Keratinocyte (primary cell): Measurements from ENCODE around the gene WDR87.

ENCODE experiments used
- CTCF ChIP-seq, 3 experiments: IDR thresholded peaks in 1 of 3; conservative IDR thresholded peaks in 1 of 3; optimal IDR thresholded peaks in 1 of 3; 2 replicates in 2 of 3; 3 replicates in 1 of 3; pipeline versions ENCODE3 to v1.5.1; 2011; ENCODE audit warnings: low read length in 3 of 3, mild to moderate bottlenecking in 3 of 3, moderate library complexity in 2 of 3, control low read depth in 1 of 3, inconsistent platforms in 1 of 3; ENCODE audit not compliant: insufficient read depth in 2 of 3; ENCODE audit errors: extremely low read depth in 1 of 3
- EZH2 ChIP-seq: IDR thresholded peaks from one replicate; pipeline ENCODE4 v1.6.1; 2012; ENCODE audit warnings: inconsistent platforms, mild to moderate bottlenecking, low read length, moderate library complexity

DNA sequence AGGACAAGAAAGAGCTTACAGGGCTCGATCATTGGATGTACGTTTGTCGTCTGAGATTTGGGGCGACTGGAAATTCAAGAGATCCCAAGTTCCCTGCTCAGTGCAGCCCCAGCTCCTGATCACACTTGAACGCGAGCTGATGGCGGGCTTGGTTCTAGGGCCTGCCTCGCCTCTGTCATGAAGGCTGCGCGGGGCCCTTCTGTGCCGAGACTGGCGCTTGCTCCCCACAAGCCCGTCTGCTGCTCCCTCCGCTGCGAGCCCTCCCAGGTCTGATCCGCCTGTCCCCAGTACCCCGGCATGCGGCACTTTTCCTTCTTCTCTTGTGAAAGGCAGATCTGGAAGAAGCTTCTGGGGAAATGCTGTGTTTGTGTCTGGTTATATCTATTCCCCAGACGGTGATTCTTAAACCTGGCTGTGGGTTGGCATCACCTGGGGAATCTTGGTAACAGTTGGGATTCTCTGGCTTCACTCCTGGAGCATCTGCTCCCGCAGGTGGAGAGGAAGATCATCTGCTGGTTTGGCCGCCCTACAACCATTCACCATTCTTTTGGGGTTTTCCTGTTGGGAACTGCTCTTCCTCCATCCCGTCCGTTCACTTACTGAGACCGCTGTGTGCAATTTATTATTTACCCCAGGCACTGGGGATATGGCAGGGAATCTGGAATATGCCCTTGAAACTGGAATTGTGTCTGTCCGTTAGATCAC is 44.2 kb upstream of the WDR87 start:
- TF ChIP-seq CTCF (optimal IDR thresholded peaks at IDR 0.05 in 1 of 3, IDR thresholded peaks at IDR 0.05 in 1 of 3, conservative IDR thresholded peaks at IDR 0.05 in 1 of 3; ENCODE audit: extremely low read depth in 1 of 3, insufficient read depth in 2 of 3, low read length in 3 of 3), result no peak
- no peak for TF ChIP-seq EZH2
